Measurements from ENCODE around the gene CD226.

DNA sequence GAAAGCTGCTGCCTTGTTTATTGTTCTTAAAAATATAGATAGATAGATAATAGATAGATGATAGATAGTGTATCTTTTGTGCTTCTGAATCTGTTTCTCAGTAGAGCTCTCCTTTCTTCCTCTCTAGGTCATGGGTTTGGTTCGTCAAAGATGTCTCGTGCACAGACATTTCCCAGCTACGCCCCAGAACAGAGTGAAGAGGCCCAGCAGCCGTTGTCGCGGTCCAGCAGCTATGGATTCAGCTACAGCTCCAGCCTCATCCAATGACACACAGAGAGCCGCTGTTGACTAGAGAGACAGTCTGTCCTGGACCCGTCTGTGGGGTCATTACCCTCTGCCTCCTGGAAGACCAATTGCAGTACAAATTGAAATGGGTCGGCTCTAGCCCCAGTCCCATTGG lies 106.6 kb downstream of the CD226 start:
- TF ChIP-seq CTCF (IDR thresholded peaks at IDR 0.05) = no peak
- no peak for TF ChIP-seq POLR2A (IDR thresholded peaks at IDR 0.05)
